ENCODE results near the gene BEND4.
"Not testable (repeated sequence)": the region's sequence is repeated elsewhere in the genome, so short reads cannot be mapped to it uniquely, and the experiment has no call there.

The BEND4 gene

GRCh38 chr4:42152507-42153504 is at the start of gene BEND4:
BEND4 (minus strand) TSS chr4:42152655; CDS start chr4:42152143, 512 bp downstream.
- peaks cover 80% of the 10 kb centered on the region for H3K27me3 Mint-ChIP-seq (ENCODE audit: low read depth)

GRCh38 chr4:42197341-42197740 is 44.9 kb upstream of the BEND4 start:
- Mint-ChIP-seq H3K36me3 (ENCODE audit: low read depth) (no peaks in the 10 kb centered on the region), H3K27me3 (ENCODE audit: low read depth) (no peaks in the 10 kb centered on the region), H3K4me3 (no peak overlapping the region), H3K9me3 (no peaks in the 10 kb centered on the region), H3K4me1 (no peaks in the 10 kb centered on the region), H3K27ac (no peak overlapping the region)
- TF ChIP-seq CTCF (IDR thresholded peaks at IDR 0.05; ENCODE audit: unreplicated experiment in 3 of 3): no peak

More at GRCh38 chr4:42152507-42153504, at the start of gene BEND4:
- peaks cover 5% of the 10 kb centered on the region for H3K4me1 Mint-ChIP-seq
- peak within 1 kb of the TSS in 1 of 3 experiments; percentile 28 for H3K27ac Mint-ChIP-seq
- peaks cover 2% of the 10 kb centered on the region for H3K9me3 Mint-ChIP-seq
- H3K4me3 Mint-ChIP-seq: peak within 1 kb of the TSS; percentile 82 to 84 (median 84)
- H3K36me3 Mint-ChIP-seq (ENCODE audit: low read depth): no peaks in the 10 kb centered on the region
- no peak for TF ChIP-seq CTCF (IDR thresholded peaks at IDR 0.05; ENCODE audit: unreplicated experiment in 3 of 3)

GRCh38 chr4:42172921-42173320 is 20.5 kb upstream of the BEND4 start:
- Mint-ChIP-seq H3K4me1 (no peaks in the 10 kb centered on the region), H3K9me3 (peaks cover 9% of the 10 kb centered on the region), H3K27me3 (ENCODE audit: low read depth) (no peaks in the 10 kb centered on the region), H3K36me3 (ENCODE audit: low read depth) (no peaks in the 10 kb centered on the region), H3K4me3 (no peak overlapping the region), H3K27ac (no peak overlapping the region)
- TF ChIP-seq CTCF (IDR thresholded peaks at IDR 0.05; ENCODE audit: unreplicated experiment in 3 of 3): no peak

- Mint-ChIP-seq H3K4me1 (no peaks in the 10 kb centered on the region), H3K9me3 (peaks cover 5% of the 10 kb centered on the region), H3K4me3 (no peak overlapping the region), H3K27me3 (ENCODE audit: low read depth) (no peaks in the 10 kb centered on the region), H3K36me3 (ENCODE audit: low read depth) (no peaks in the 10 kb centered on the region), H3K27ac (no peak overlapping the region)
- TF ChIP-seq CTCF (IDR thresholded peaks at IDR 0.05; ENCODE audit: unreplicated experiment in 3 of 3): no peak
Measured at GRCh38 chr4:42172128-42172790, 19.8 kb upstream of the BEND4 start.

- Mint-ChIP-seq H3K4me1 (no peaks in the 10 kb centered on the region), H3K36me3 (ENCODE audit: low read depth) (no peaks in the 10 kb centered on the region), H3K27ac (no peak overlapping the region), H3K9me3 (peaks cover 6% of the 10 kb centered on the region), H3K27me3 (ENCODE audit: low read depth) (no peaks in the 10 kb centered on the region), H3K4me3 (no peak overlapping the region)
- TF ChIP-seq CTCF (IDR thresholded peaks at IDR 0.05; ENCODE audit: unreplicated experiment in 3 of 3): no peak
Measured at GRCh38 chr4:42167709-42168108, 15.3 kb upstream of the BEND4 start.

GRCh38 chr4:42166186-42166585 is 13.7 kb upstream of the BEND4 start:
- H3K4me3 Mint-ChIP-seq: not testable (repeated sequence)

More at GRCh38 chr4:42166186-42166585, 13.7 kb upstream of the BEND4 start:
- not testable (repeated sequence) for H3K27me3 Mint-ChIP-seq (ENCODE audit: low read depth); H3K9me3 Mint-ChIP-seq; H3K4me1 Mint-ChIP-seq; H3K27ac Mint-ChIP-seq; H3K36me3 Mint-ChIP-seq (ENCODE audit: low read depth)
